Activated T-cell treated with anti-CD3 and anti-CD28 coated beads for 48 hours (primary cell): ENCODE results near the gene POR.

ENCODE experiments used
- DNase-seq: peaks from one replicate; pipeline ENCODE4 v3.0.0-alpha.2; 2020; ENCODE audit warnings: low read depth

Gene POR

GRCh38 chr7:75955331-75955955 is 40.5 kb downstream of the POR start:
- no peak for DNase-seq

DNA sequence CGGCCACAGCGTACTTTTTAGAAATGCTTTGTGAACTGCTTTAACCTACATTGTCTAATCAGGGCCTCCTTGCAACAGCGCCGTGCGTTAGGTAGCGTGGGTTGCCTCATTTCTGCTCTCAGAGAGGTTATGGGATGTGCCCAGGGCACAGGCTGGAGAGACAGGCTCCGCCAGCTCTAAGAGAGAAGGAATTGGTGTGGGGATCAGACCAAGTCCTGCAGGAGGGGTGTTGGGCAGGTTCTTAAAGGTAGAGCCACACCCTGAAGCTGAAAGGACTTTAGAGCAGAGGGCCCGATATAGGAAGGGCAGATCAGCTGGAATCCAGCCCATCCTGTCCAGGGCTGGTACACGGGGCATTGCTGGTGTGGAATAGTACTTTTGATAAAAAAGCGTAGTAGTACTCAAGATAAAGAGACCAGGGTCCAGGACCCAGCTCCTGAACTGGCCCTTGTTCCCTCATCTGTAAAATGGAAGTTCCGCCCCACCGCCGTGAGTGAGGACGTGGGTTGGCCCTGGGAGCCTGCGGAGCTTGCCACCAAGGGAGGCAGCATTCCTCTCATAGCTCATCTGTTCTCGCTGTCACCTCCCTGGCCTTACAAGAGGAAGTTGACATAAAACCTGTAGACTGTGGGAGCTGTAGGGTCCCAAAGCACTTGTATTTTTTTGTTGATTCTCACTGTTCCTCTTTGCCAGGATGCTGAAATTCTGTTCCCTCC is 42.2 kb downstream of the POR start:
- no peak for DNase-seq

DNA sequence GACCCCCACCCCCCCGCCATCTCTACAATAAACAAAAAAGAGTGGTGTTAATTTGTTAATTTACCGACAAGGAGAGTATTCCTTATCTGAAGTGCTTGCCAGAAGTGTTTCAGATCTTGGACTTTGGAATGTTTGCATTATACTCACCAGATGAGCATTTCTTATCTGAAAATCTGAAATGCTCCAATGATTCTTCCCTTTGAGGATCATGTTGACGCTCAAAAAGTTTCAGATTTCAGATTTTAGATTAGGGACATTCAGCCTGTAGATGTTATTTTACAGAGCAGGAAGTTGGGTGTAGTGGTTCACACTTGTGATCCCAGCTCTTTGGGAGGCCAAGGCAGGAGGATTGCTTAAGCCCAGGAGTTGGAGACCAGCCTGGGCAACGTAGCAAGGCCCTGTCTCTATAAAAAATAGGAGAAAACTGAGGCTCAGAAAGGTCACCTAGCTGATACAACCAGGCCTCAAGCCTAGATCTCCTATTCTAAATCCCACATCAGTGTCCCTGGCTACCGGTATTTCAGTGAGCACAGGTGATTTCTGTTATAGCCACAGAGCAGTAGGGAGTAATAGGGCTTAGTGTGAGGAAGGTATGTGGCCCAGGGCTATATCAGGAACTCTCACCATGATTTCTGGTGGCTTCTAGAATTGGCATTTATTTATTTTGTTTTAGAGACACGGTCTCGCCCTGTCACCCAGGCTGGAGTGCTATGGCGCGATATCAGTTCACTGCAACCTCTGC is 44.0 kb downstream of the POR start:
- DNase-seq = no peak

DNA sequence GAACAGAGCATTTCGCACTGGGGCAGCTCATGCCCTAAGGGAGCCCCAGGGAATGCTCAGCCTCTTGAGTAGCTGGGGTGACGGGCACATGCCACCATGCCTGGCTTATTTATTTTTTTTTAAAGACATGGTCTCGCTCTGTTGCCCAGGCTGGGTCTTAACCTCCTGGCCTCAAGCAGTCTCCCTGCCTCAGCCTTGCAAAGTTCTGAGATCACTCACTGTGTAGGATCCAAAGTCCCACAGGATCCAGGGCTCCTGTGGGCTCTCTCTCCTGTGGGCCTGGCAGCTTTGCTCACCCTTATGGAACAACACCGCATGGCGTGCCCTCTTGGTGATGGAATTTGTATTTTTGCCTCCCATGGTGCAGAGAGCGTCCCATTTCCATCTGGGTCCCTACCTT is 45.4 kb downstream of the POR start:
- no peak for DNase-seq

DNA sequence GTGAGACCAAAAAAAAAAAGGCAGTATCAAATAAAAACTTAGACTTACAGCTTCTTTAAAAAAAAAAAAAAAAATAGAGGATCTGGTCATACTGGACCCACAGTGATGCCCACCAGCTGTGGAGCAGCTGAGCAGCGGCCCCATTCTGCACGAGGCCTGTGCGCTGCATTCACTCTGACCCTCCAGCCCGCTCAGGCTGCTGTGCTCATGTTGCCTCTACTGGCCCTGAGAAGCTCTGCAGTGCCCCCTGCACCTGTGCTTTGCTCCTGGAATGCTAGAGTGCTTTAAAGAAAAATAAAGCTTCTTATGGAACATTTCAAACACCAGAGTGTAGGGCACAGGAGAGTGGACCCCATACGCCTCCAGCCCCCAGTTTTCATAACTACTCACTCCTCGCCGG is 46.3 kb downstream of the POR start:
- DNase-seq = no peak

GRCh38 chr7:75962607-75963380 is 47.8 kb downstream of the POR start:
- no peak for DNase-seq

DNA sequence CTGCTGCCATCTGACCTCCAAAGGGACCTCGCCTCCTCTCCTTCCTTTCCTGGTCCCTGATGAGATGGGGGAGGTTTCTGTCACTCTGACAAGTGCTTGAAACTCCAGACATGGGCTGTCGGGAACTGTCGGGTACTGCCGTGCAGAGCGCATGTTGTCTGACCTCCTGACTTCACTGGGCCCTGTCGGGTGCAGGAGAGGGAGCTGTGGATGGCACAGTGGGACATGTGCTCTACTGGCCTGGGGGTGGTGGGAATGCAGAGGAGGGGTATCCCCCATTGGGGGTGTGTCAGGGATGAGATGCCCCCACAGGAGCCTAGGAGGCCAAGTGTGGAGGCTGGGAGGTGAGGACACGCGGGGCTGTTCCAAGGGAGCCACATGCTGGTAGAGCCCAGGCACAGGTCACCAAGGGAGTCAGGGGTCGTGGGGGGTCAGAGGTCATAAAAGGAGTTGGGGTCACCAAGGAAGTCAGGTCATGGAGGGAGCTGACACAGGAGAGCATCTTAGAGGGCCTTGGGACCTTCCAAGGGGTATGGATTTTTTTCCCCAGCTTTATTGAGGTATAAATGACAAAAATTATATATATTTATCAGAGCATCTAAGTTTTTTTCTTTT is 48.5 kb downstream of the POR start:
- DNase-seq = no peak

DNA sequence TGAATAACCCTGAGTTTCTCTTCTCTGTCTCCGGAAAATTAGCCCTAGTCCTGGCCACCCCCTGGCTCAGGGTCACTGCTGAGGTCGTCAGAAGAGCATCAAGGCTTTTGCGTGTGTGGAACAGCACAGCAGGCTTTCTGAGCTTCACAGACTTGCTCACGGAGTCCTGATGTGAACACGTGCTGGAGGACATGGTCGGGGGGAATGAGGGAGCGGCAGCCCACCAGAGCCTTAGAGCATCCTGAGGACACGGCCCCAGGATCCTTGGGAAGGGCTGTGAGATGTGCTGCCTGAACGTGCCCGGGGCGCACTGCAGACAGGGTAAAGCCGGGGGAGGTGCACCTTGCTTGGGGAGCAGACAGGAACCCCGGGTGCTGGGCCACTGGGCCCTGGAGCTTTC is 50.7 kb downstream of the POR start:
- DNase-seq = no peak

GRCh38 chr7:75966190-75966961 is 51.4 kb downstream of the POR start:
- no peak for DNase-seq

DNA sequence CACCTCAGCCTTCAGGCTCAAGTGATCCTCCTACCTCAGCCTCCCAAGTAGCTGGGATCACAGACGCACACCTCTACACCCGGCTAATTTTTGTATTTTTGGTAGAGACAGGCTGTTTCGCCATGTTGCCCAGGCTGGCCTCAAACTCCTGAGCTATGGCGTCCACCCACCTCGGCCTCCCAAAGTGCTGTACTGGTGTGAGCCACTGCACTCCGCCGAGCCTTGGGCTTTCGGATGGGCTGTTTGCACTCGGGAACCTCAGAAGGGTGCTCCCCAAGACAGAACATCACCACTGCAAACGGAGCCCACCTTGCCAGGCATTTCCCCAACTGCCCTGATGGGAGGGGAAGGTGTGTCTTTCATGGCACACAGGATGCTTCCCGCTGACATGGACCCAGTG is 52.1 kb downstream of the POR start:
- DNase-seq = no peak

DNA sequence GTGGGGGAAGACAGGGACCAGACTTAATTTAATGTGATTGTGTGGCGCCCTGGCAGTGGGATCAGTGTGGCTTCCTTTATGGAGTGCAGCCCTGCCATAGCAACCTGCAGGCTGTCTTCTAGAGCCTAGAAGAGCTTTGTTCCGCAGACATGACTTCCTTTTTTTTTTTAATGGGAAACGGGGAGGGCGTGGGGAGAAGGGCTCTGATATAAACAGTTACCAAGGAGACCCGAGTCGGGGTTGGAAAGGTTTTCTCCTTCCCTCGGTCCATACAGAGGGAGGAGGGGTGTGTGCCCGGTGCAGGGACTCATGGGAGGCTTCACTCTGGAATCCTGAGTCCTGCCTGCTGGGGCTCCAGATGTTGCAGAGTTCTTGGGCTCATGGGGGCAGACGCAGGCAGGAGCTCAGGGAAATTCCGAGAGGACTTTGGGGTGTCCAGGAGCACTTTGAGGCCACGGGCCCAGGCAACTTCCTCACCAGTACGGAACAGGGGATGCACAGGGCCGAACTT is 52.6 kb downstream of the POR start:
- DNase-seq = no peak

GRCh38 chr7:75968012-75968411 is 53.1 kb downstream of the POR start:
- no peak for DNase-seq

- DNase-seq = no peak
Observed at GRCh38 chr7:75968561-75969001, 53.6 kb downstream of the POR start.

DNA sequence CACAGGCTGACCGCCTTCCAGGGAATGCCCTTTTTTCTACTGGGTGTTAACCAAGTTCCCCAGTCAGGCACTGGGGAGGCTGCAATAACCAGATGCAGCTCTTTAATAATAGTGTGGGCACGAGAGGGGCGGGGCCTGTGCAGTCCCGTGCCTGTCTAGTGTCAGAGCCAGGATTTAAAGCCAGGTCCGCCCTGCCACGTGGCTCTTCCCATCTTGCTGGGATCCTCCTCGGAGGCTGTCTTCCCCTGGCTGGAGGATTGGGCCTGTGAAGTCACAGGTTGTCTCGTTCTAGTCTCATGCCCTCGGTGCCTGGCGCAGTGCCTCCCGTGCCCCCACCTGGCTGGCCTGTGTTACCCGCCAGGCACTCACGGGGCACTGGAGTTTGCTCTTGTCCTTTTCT is 54.2 kb downstream of the POR start:
- no peak for DNase-seq

DNA sequence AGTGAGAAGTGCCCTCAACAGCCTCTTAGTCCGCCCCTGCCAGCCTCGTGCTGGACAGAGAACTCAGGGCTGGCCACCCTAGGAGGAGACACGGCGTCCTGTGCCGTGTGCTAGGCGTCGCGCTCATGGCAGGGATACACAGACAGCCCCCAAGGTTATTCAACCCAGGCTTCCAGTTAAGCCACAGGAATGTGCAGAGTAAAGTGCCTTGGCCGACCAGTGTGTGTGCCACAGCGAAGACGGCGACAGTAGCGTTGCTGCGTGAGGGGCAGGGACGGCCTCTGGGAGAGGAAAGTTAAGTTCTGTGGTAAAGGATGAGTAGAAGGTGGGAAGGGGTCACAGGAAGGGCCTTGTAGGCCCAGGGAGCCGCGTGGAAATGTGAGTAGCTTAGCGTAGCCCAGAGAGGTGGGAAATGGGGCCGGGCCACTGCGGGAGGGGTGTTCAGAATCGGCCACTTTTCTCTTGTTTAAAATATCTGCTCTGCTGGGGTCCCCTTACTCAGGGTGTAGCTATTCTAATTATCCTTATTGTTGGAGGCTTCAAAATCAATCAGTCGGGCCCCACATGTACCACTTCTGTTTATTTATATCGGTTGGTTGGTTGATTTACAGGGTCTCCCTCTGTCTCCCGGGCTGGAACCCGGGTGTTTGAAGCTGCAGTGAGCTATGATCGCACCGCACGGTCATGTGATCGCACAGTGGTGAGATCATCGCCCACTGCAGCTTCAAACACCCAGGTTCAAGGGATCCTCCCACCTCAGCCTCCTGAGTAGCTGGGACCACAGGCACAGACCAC is 54.9 kb downstream of the POR start:
- no peak for DNase-seq

DNA sequence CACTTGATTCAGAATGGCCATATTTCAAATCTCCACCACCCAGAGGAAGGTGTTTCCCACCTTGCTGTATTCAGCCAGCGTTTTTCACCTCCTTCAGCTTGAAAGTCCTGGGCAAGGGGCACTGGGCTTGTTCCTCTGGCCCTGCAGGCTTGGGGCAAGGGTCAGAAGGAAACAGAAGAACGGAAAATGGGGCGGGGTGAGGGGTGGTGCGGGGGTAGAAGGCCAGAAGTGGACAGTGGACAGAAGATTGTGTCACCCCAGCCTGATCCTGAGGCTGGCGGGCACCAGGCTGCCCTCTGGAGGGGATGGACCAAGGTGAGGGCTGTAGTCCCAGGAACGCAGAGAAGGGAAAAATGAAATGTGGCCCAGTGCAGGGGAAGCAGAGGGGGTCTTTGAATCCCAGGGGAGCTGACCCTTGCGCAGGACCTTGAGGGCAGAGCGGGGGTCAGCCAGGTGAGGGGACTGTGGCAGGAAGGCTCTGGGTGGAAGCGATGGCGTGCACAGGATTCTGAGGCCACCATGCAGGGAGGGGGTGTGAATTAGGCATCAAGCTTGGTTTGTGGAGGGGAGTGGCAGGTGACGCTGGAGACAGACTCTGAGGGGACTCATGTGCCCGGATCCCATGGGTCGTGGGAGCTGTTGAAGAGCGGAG is 56.5 kb downstream of the POR start:
- DNase-seq = no peak

- no peak for DNase-seq
Observed at GRCh38 chr7:75971961-75972763, 57.2 kb downstream of the POR start.

DNA sequence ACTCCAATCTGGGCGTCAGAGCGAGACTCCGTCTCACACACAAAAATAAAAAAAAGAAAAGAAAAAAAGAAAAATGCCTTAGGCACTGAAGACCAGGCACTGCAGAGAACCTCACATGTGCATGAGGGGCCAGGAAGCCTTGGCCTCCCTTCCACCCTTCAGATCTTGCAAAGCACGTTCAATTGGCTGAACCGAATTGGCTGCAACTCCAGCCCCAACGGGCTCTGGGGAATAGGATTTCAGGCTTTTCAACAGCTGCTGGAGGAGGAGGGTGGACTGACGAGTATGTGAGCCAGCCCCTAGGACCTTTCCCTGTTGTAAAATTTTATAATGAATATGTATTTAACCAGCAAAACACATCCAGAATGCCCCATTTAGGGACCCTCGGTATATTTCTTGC is 62.8 kb downstream of the POR start:
- no peak for DNase-seq
